Activated naive CD4-positive, alpha-beta T cell treated with anti-CD3 and anti-CD28 coated beads, Interleukin-2, amount 50 U/mL, for 72 hours (primary cell): ENCODE data around the gene RASGEF1C. TPM values are rescaled to one million over a fixed set of nuclear protein-coding genes. Genes with fewer than 3 reads are reported as not detected.

Source experiments
- ATAC-seq, 2 donors: fragments of 150-1000 bp; cut with Tn5 transposase; 2 replicates each; pipeline ENCODE4 v1.10.0; 2021; ENCODE audit warnings: mild to moderate bottlenecking in 2 of 2, moderate library complexity in 2 of 2
- DNase-seq, 2 donors: peaks; one replicate each; pipeline ENCODE4 v3.0.0; 2021 to 2022; ENCODE audit warnings: low spot score in 2 of 2
- H3K27ac Mint-ChIP-seq, 2 donors: one replicate each; pipeline ENCODE4 v1.8.0; 2022; ENCODE audit warnings: mild to moderate bottlenecking in 2 of 2, mixed read lengths in 2 of 2
- H3K36me3 Mint-ChIP-seq, 2 donors: one replicate each; pipeline ENCODE4 v1.8.0; 2022; ENCODE audit warnings: mixed read lengths in 2 of 2
- H3K9me3 Mint-ChIP-seq, 2 donors: one replicate each; pipeline ENCODE4 v1.8.0; 2022; ENCODE audit warnings: mixed read lengths in 2 of 2
- total RNA-seq, 2 donors: library from RNA; stranded (reverse); gene quantifications; one replicate each; pipeline ENCODE4 v1.2.3, GENCODE V29; 2022

The RASGEF1C gene
- total RNA-seq, 2 donors from 2014 or later = not detected

GRCh38 chr5:180067986-180068385, 141.0 kb downstream of the RASGEF1C start:
- H3K36me3 Mint-ChIP-seq = peaks cover 3 to 10% of the 10 kb centered on the region in 2 donors
- no peak for DNase-seq
- no peak overlapping the region for H3K27ac Mint-ChIP-seq
- no peak for ATAC-seq
- H3K9me3 Mint-ChIP-seq = peaks cover 4 to 6% of the 10 kb centered on the region in 2 donors

DNA sequence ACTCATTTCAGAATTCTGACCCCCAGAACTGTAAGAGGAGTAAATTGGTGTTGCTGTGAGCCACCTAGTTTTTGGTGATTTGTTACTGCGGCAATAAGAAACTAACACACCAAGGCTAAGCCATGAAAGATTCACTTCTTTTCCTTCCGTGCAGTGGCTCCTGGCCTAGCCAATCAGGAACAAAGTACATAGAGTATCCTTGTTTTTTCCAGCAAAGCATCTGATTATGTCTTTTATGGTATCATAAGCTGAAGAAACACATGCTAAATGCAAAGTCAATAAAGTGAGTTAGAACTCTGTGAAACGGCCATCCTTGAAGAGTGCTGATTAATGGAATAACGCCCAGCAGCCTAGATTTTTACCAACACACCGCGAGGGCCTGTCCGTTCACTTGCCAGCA, 148.8 kb downstream of the RASGEF1C start:
- no peaks in the 10 kb centered on the region for H3K36me3 Mint-ChIP-seq
- ATAC-seq (no peak), DNase-seq (no peak)
- H3K9me3 Mint-ChIP-seq = no peaks in the 10 kb centered on the region
- H3K27ac Mint-ChIP-seq = no peak overlapping the region

GRCh38 chr5:180059326-180059725, 149.7 kb downstream of the RASGEF1C start:
- DNase-seq = no peak
- Mint-ChIP-seq H3K9me3 (no peaks in the 10 kb centered on the region), H3K27ac (no peak overlapping the region), H3K36me3 (no peaks in the 10 kb centered on the region)
- ATAC-seq = no peak

DNA sequence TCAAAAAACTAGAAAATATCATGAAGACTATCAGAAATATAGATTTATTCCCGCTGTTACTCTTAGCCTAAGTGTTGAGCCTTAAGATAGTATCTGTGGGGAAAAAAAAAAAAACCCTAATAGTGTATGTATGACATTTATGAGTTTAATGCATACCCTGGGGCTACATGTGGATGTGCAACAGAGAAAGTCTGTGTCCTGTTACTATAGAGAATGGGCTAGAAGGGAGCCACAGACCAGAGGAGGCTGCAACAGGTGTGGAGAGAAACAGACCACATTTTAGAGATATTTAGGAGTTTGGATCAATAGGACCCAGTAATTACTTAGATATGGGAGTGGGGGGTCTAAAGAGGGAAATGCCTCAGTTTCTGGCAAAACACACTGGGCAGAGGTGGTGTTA, 152.9 kb downstream of the RASGEF1C start:
- no peak for DNase-seq
- no peaks in the 10 kb centered on the region for H3K9me3 Mint-ChIP-seq
- H3K27ac Mint-ChIP-seq = no peak overlapping the region

GRCh38 chr5:180054226-180054625, 154.8 kb downstream of the RASGEF1C start:
- no peak overlapping the region for H3K27ac Mint-ChIP-seq
- no peaks in the 10 kb centered on the region for H3K36me3 Mint-ChIP-seq
- no peaks in the 10 kb centered on the region for H3K9me3 Mint-ChIP-seq
- no peak for DNase-seq
- no peak for ATAC-seq

More for the DNA sequence above, 152.9 kb downstream of the RASGEF1C start:
- no peaks in the 10 kb centered on the region for H3K36me3 Mint-ChIP-seq
- no peak for ATAC-seq

DNA sequence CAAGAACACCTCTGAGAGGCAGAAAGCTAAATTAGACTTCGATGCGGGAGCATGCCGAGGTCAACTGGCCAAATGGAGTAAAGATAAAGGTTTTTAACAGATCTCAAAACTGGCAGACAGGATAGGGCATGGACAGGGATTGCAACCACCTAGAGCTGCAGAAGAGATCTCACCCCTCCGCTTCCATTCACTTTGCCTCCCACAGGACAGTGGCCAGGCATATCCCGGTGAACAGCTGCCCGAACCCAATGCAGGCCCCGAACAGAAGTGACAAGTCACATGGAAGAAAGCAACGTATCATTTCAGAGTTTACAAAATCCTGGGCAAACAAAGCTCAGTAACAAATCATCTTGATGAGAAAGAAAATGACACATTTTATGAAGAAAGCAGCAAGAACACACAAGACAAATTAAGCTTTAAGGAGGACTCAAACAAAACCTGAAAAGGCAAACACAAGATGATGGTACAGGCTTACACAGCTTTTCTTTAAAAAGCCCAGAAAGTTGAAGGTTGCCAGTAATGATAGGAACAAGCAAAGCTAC, 155.9 kb downstream of the RASGEF1C start:
- Mint-ChIP-seq H3K9me3 (no peaks in the 10 kb centered on the region), H3K27ac (no peak overlapping the region), H3K36me3 (no peaks in the 10 kb centered on the region)
- no peak for DNase-seq
- no peak for ATAC-seq

GRCh38 chr5:180052211-180052818, 156.7 kb downstream of the RASGEF1C start:
- H3K36me3 Mint-ChIP-seq = no peaks in the 10 kb centered on the region
- H3K27ac Mint-ChIP-seq = peak overlapping the region in 1 of 2 donors; percentile 4
- ATAC-seq (peak; percentile 26 to 60), DNase-seq (no peak)
- H3K9me3 Mint-ChIP-seq = no peaks in the 10 kb centered on the region

Other genes starting within 250 kb of the RASGEF1C start
- gene RNF130, start 137.5 kb downstream of the RASGEF1C start, total RNA-seq = 10 to 100 TPM in 1 of 2 donors, 1 to 10 TPM in 1; 7.7 to 14.2 TPM
- gene MAPK9, start 82.9 kb upstream of the RASGEF1C start, total RNA-seq = 10 to 100 TPM; 32.3 to 35.9 TPM
- gene GFPT2, start 144.1 kb upstream of the RASGEF1C start, total RNA-seq = under 1 TPM; 0.36 to 0.45 TPM